Activated CD4-positive, alpha-beta T cell treated with anti-CD3 and anti-CD28 coated beads, Interleukin-2, amount 50 U/mL, for 48 hours (primary cell): ENCODE measurements around the gene MEGF6.

Experiments used
- DNase-seq, 2 experiments: peaks; one replicate each; pipeline ENCODE4 v3.0.0-alpha.2; 2020

The MEGF6 gene

GRCh38 chr1:3515774-3516480 lies 95.4 kb downstream of the MEGF6 start:
- no peak for DNase-seq

DNA sequence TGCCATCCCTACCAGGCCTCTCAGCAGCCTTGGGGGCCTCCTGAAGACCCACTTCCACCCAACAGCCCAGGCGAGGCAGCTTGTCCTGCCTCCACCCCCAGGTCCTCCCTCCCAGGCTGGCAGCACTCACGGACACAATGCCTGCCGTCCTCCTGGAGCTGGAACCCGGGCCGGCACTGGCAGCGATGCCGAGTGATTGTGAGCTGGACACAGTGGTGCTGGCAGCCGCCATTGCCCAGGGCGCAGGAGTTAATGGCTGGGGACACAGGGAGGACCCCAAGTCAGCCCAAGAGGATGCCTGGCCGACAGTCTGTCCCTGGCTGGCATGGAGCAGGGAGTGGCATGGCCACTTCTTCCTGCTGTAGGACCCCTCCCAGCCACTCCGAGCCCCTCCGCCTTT lies 96.0 kb downstream of the MEGF6 start:
- no peak for DNase-seq

GRCh38 chr1:3514404-3514803 lies 96.9 kb downstream of the MEGF6 start:
- DNase-seq: no peak

DNA sequence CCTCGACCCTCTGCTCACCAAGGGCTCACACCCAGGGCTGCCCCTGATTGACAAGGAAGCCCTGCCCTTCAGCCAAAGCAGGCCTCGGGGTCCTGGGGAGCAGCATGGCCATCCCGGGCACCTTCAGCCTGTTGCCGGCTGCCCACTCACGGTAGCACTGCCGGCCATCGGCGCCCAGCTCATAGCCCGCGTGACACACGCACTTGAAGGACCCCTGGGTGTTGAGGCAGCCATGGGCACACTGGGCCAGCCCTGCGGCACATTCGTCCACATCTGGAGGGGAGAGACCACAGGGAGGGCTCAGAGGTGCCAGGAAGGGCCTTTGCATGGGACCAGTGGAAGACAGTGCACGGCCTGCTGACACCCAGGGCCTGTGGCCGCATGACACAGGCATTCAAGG lies 99.5 kb downstream of the MEGF6 start:
- no peak for DNase-seq

DNA sequence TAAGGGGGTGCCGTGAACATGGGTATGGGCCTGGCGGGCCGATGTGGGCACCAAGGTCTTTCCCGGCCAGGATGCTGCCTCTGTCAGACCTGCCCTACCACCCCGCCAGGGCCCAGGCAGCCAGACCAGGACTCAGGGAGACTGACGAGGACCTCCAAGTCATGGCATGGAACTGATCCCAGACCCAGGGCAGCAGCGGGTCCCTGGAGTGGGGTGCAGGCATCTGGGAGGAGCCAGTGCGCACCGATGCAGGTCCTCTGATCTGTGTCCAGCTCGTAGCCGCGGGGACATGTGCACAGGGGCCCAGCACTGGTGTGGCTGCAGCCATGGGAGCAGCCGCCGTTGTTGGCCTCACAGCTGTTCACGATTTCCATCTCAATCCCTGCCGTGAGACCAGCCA lies 100.0 kb downstream of the MEGF6 start:
- DNase-seq: no peak

GRCh38 chr1:3510956-3511250 lies 100.4 kb downstream of the MEGF6 start:
- DNase-seq: no peak

DNA sequence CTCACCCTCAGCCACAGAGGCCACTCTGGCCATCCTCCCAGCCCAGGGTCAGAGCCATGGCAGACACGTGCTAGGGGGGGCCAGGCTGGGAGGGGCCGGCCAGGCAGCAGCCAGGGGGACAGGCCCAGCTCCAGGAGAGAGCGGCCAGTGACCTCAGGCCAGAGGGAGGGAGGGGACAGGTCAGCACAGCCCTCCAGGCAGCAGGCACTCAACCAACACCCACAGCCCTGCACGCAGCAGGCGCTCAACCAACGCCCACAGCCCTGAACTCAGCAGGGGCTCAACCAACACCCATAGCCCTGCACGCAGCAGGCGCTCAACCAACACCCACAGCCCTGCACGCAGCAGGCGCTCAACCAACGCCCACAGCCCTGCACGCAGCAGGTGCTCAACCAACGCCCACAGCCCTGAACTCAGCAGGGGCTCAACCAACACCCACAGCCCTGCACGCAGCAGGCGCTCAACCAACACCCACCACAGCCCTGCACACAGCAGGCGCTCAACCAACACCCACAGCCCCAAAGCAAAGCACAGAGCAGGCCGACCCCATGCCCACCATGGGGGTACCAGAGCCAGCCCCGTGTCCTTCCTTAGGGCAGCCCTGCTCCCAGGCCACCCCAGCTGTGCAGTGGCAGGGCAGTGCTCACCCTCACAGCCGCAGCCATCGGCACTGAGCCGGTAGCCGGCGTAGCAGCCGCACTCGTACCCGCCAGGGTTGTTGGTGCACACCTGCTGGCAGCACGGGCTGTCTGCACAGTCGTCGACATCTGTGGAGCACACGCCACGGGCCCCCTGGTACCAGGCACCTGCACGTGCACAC lies 101.0 kb downstream of the MEGF6 start:
- no peak for DNase-seq

DNA sequence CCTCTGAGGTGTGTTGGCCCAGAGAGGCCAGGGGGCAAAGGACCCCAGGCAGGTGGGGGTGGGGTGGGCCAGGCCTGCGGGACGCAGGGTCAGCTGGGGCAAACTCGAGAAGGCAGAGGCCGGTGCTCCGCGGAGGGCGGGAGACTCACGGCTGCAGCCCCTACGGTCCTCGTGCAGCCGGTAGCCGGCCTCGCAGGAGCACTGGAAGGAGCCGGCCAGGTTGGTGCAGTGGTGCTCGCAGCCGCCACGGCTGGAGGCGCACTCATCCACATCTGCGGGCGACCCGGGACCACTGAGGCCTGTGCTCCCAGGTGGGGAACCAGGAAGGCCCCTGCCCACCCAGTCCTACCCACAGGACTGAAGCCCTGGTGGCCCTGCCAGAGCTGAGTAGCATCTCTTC lies 101.6 kb downstream of the MEGF6 start:
- DNase-seq: no peak

DNA sequence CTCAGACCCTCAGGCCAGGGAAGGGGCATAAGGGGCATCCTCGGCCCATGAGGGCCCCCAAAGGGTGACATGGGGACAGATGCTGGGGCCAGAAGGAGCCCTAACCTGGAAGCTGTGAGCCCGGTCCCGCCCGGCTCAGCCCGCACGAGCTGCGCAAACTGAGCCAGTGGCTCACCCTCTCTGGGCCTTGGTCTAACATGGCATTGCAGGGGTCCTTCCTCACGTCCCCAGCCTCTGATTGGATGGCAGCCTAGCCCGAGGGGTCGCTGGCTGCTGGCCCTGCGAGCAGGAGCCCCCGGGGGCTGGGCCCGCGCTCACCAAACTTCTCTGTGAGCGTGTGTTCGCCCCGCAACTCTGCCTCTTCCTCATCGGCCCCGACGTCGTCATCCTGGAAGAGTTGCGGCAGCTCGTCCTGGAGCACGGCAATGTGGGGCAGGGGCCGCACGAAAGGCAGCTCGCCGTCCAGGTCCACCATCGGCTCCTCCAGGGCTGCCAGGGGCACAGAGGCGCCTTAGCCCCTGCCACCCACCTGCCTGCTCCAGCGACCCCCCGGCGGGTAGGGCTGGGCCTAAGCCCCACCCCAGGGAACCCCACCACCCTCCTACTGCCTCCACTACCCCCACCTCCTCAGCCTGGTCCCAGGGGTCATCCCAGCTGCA lies 102.4 kb downstream of the MEGF6 start:
- DNase-seq: no peak

- DNase-seq: no peak
Measured at GRCh38 chr1:3507636-3508275, 103.6 kb downstream of the MEGF6 start.

GRCh38 chr1:3506943-3507342 lies 104.4 kb downstream of the MEGF6 start:
- no peak for DNase-seq

- no peak for DNase-seq
Measured at GRCh38 chr1:3506041-3506440, 105.3 kb downstream of the MEGF6 start.

GRCh38 chr1:3505161-3505560 lies 106.1 kb downstream of the MEGF6 start:
- DNase-seq: no peak

DNA sequence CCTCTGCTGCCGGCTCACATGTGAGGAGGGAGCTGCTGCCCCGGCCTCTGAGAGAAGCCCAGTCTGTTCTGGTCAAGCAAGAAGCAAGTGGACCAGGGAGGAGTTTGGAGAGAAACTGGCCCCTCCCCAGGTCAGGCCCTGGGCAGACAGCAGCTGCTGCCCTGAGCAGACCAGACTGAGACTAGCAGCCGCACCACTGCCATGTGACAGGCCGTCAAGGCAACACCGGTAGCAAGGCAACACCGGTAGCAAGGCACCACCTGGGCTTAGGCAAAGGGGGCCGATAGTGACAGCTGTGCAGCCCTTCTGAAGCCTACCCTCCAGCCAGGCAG lies 106.5 kb downstream of the MEGF6 start:
- DNase-seq: no peak

GRCh38 chr1:3504151-3504821 lies 107.0 kb downstream of the MEGF6 start:
- no peak for DNase-seq

GRCh38 chr1:3503525-3503886 lies 107.8 kb downstream of the MEGF6 start:
- DNase-seq: no peak

DNA sequence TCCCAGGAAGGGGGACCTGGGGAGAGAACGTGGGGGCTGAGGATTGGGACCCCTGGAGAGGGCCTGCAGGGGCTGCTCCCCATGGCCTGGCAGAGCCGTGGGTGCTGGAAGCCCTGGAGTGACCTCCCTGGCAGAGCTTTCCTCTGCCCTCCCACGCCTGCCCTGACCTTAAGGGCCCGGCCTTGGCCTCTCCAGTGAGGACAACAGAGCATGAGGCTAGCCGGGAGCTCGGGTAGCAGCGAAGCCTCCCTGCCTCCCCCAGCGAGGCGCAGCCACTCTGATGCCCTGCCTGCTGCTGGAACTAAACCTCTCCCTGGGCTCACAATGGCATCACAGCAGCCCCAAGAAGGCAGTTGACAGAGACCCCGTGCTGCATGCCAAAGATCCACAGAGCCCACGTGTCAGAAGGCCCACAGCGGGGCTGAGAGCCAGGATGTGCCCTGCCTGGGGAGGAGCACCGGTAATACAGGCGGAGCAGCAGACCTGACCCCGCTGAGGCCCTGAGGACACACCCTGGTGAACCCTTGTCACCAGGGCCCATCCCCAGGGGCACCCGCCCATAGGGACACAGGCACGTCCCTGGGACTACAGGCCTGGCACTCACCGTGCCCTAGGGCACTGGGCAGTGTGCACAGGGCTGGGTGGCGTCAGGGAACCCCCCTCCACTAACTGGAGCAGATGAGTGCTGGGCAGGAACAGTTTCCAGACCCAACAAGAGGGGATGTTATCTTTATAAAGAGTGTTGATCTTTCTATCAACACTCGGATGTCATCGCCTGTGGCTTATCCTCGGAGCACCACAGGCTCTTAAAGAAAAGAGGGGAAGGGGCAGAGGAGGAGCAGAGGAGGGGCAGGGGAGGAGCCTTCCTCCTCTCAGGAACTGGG lies 108.4 kb downstream of the MEGF6 start:
- DNase-seq: no peak

DNA sequence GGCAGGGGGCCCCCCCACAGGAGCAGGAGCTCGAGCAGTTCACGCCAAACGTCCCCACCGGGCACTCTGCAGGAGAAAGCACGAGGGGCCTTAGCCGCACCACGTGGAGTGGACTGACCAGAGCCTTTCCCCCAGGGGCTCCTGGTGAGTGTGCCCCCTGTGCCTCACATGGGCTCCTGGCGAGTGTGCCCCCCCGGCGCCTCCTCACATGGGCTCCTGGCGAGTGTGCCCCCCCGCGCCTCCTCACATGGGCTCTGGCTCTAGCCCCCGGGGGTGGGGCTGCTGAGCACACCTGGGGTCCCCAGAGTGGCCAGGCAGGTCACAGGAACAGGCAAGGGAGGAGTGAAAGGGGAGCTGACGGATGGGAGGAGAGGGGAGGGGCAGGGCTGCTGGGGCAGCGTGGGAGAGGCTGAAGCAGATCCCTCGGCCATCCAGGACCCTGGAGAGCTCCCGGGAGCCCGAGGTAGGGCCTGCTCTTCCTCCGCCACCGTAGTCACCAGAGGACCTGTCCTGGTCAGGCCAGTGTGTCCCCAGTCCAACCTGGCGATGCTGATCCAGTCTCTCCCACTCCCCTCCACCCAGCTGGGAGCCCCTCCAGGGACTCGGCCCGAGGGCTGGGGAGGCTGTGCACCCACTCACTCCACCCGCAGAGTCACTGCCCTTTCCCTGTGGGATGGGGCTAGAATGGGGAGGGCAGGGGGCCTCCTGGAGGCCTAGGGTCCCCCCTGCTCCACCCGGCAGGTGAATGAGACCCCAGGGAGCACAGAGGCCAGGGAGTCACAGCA lies 109.3 kb downstream of the MEGF6 start:
- DNase-seq: peak in 1 of 2 experiments; percentile 9

DNA sequence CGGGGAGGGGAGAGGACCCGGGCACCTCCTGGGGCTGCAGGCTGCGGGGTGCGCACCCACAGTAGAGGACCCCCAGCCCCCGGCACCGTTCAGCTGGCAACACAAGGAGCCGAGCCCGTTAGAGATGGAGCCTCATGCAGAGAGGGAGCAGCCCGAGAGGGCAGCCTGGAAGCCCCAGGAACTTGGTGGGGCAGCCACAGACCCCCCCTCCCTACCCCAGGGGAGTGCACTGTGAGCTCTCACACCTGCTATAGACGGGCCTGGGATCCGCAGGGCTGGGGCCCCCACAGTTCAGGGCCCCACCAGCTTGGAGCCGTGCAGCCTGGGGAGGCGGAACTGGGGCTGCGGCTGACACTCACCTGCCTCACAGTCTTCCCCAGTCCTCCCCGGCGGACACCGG lies 109.9 kb downstream of the MEGF6 start:
- no peak for DNase-seq

DNA sequence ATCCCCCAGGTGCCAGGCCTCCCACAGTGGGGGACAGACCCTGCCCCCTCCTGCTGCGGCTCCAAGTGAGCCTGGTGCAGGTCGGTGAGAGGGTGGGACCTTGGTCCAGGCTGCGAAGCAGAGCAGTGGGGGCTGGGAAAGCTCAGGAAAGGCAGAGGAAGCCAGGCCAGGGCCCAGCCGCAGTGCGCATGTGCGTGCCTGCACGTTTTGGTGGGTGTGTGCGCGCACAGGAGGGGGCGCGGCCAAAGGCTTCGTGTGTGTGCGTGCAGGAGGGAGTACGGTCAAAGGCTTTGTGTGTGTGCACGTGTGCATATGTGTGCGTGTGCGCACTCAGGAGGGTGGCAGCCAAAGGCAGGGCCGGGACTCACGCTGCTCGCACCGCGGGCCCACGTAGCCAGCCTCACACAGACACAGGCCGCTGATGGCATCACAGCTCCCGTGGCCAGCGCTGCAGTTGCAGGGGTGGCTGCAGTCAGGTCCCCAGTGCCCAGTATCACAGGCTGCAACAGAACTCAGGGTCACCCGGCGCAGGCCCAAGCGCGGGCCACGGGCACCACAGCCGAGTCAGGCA lies 111.0 kb downstream of the MEGF6 start:
- no peak for DNase-seq

GRCh38 chr1:3499611-3500010 lies 111.7 kb downstream of the MEGF6 start:
- DNase-seq: no peak
